ENCODE results near the gene CLVS2. TPM values are rescaled to one million over a fixed set of nuclear protein-coding genes. Genes with fewer than 3 reads are reported as not detected.

The CLVS2 gene
- total and polyA plus RNA-seq, 7 donors, result 0.06 to 2.5 (median 0.11) TPM; not detected in 1

GRCh38 chr6:123030282-123030681 lies 34.2 kb downstream of the CLVS2 start:
- no peak for ATAC-seq
- no peak for DNase-seq
- intact Hi-C loops (cut with DNase I), result no loop called here
- H3K9me3 ChIP-seq, result no peaks in the 10 kb centered on the region
- no peaks in the 10 kb centered on the region for H3K4me1 ChIP-seq
- no peaks in the 10 kb centered on the region for H3K27me3 ChIP-seq (ENCODE audit: insufficient read depth in 3 of 3, low read length in 2 of 3)
- no peak overlapping the region for H3K4me3 ChIP-seq
- TF ChIP-seq CTCF (IDR thresholded peaks at IDR 0.05), result no peak
- no peaks in the 10 kb centered on the region for H3K36me3 ChIP-seq (ENCODE audit: insufficient read depth in 1 of 2, low read depth in 1 of 2)
- no peak overlapping the region for H3K27ac ChIP-seq

GRCh38 chr6:123036648-123037047 lies 40.6 kb downstream of the CLVS2 start:
- Histone ChIP-seq H3K27ac (no peak overlapping the region), H3K4me3 (no peak overlapping the region), H3K9me3 (no peaks in the 10 kb centered on the region), H3K36me3 (ENCODE audit: insufficient read depth in 1 of 2, low read depth in 1 of 2) (no peaks in the 10 kb centered on the region), H3K27me3 (ENCODE audit: insufficient read depth in 3 of 3, low read length in 2 of 3) (no peaks in the 10 kb centered on the region), H3K4me1 (no peaks in the 10 kb centered on the region)
- TF ChIP-seq CTCF (IDR thresholded peaks at IDR 0.05), result no peak
- DNase-seq (no peak), ATAC-seq (no peak)
- intact Hi-C loops (cut with DNase I), result no loop called here
- WGBS, 3 donors, result 71 to 78% (median 74%) methylated on average over 3 of the region's 3 CpGs

GRCh38 chr6:123039431-123039830 lies 43.4 kb downstream of the CLVS2 start:
- DNase-seq (no peak), ATAC-seq (no peak)
- Histone ChIP-seq H3K27ac (no peak overlapping the region), H3K27me3 (ENCODE audit: insufficient read depth in 3 of 3, low read length in 2 of 3) (no peaks in the 10 kb centered on the region), H3K9me3 (no peaks in the 10 kb centered on the region), H3K4me3 (no peak overlapping the region), H3K36me3 (ENCODE audit: insufficient read depth in 1 of 2, low read depth in 1 of 2) (no peaks in the 10 kb centered on the region), H3K4me1 (no peaks in the 10 kb centered on the region)
- WGBS, 3 donors, result 87 to 92% (median 90%) methylated on average over 3 of the region's 3 CpGs
- intact Hi-C loops (cut with DNase I), result no loop called here
- TF ChIP-seq CTCF (IDR thresholded peaks at IDR 0.05), result no peak

- TF ChIP-seq CTCF (IDR thresholded peaks at IDR 0.05), result no peak
- Histone ChIP-seq H3K9me3 (no peaks in the 10 kb centered on the region), H3K4me3 (no peak overlapping the region), H3K36me3 (ENCODE audit: insufficient read depth in 1 of 2, low read depth in 1 of 2) (no peaks in the 10 kb centered on the region), H3K27ac (no peak overlapping the region), H3K27me3 (ENCODE audit: insufficient read depth in 3 of 3, low read length in 2 of 3) (no peaks in the 10 kb centered on the region), H3K4me1 (no peaks in the 10 kb centered on the region)
- 45 to 57% (median 51%) methylated on average over 2 of the region's 2 CpGs for WGBS, 3 donors
- intact Hi-C loops (cut with DNase I), result no loop called here
- DNase-seq (no peak), ATAC-seq (no peak)
Observed at GRCh38 chr6:123042401-123042800, 46.4 kb downstream of the CLVS2 start.

GRCh38 chr6:123044341-123044860 lies 48.4 kb downstream of the CLVS2 start:
- no peaks in the 10 kb centered on the region for H3K9me3 ChIP-seq
- intact Hi-C loops (cut with DNase I), result no loop called here

More at GRCh38 chr6:123044341-123044860, 48.4 kb downstream of the CLVS2 start:
- Histone ChIP-seq H3K27me3 (ENCODE audit: insufficient read depth in 3 of 3, low read length in 2 of 3) (no peaks in the 10 kb centered on the region), H3K36me3 (ENCODE audit: insufficient read depth in 1 of 2, low read depth in 1 of 2) (no peaks in the 10 kb centered on the region), H3K4me3 (no peak overlapping the region), H3K27ac (no peak overlapping the region), H3K4me1 (no peaks in the 10 kb centered on the region)
- TF ChIP-seq CTCF (IDR thresholded peaks at IDR 0.05), result no peak
- 72 to 79% (median 74%) methylated on average over 3 of the region's 3 CpGs for WGBS, 3 donors
- DNase-seq, result no peak
- no peak for ATAC-seq

All from psoas muscle (tissue), 8 donors.